Endothelial cell of umbilical vein (primary cell): ENCODE data around the gene C1QTNF8. TPM values are rescaled to one million over a fixed set of nuclear protein-coding genes. Genes with fewer than 3 reads are reported as not detected.

Source experiments
- BruUV-seq: library from RNA; stranded (reverse); fragments of 400-500 nt; replicated peaks from 2 replicates; lab custom pipeline; 2021; lab: Mats Ljungman, UMichigan
- CTCF ChIA-PET: fragments of 300-600, 350-600 bp; sonication (Branson Sonifier 250); formaldehyde crosslinking; loops from one replicate; lab custom pipeline; 2021; ENCODE audit warnings: antibody characterized with exemption, inconsistent platforms; lab: Charles Lee
- POLR2A ChIA-PET: fragments of 300-600, 350-600 bp; sonication (Branson Sonifier 250); formaldehyde crosslinking; loops from one replicate; lab custom pipeline; 2021; ENCODE audit warnings: antibody characterized with exemption, inconsistent platforms; lab: Charles Lee
- DNase-seq: peaks from one replicate; pipeline ENCODE4 v3.0.0-alpha.2; 2011; ENCODE audit warnings: low read depth, low spot score
- FAIRE-seq: peaks from 2 replicates; lab custom pipeline; 2011; peaks lifted over from hg19 to GRCh38; lab: Jason Lieb, UNC
- H2AFZ ChIP-seq: 2 replicates; pipeline ENCODE4 v1.6.0; 2012; ENCODE audit warnings: low read depth, low read length, control low read depth, inconsistent platforms
- H3K27ac ChIP-seq: 2 replicates; pipeline ENCODE4 v1.5.1; 2011; ENCODE audit warnings: low read depth, mild to moderate bottlenecking, control low read depth, low read length, moderate library complexity; ENCODE audit not compliant: insufficient read depth
- H3K27me3 ChIP-seq, 2 experiments: 2 replicates each; pipeline versions ENCODE4 v1.6.0 to v1.6.1; 2011; ENCODE audit warnings: low read length in 2 of 2, mixed read lengths in 1 of 2; ENCODE audit not compliant: control insufficient read depth in 2 of 2, insufficient read depth in 2 of 2
- H3K36me3 ChIP-seq, 2 experiments: 2 replicates in 1 of 2; 3 replicates in 1 of 2; pipeline ENCODE4 v1.5.1; 2011; ENCODE audit warnings: low read length in 2 of 2, mild to moderate bottlenecking in 1 of 2, moderate library complexity in 1 of 2; ENCODE audit not compliant: control insufficient read depth in 2 of 2, insufficient read depth in 2 of 2; ENCODE audit errors: extremely low read depth in 1 of 2
- H3K4me1 ChIP-seq: 3 replicates; pipeline ENCODE4 v1.5.1; 2011; ENCODE audit warnings: mild to moderate bottlenecking, low read length; ENCODE audit not compliant: control insufficient read depth, insufficient read depth; ENCODE audit errors: extremely low read depth
- H3K4me2 ChIP-seq: 2 replicates; pipeline ENCODE4 v1.6.1; 2011; ENCODE audit warnings: low read length, control low read depth, mixed read lengths; ENCODE audit not compliant: insufficient read depth
- H3K4me3 ChIP-seq, 3 experiments: fragments of 200-600 bp in 1 of 3; sonication (generic), shearing (Covaris generic) in 1 of 3; replicated peaks in 1 of 3; 2 replicates each; pipeline ENCODE4 v1.5.1; 2011 to 2016; ENCODE audit warnings: control low read depth in 3 of 3, low read length in 3 of 3, mild to moderate bottlenecking in 2 of 3, inconsistent platforms in 1 of 3, low read depth in 1 of 3, moderate library complexity in 1 of 3; ENCODE audit not compliant: insufficient read depth in 1 of 3
- H3K79me2 ChIP-seq: 2 replicates; pipeline ENCODE4 v1.6.0; 2012; ENCODE audit warnings: low read length, inconsistent platforms; ENCODE audit not compliant: control insufficient read depth, insufficient read depth
- H3K9ac ChIP-seq: replicated peaks from 2 replicates; pipeline ENCODE3; 2011; ENCODE audit warnings: low read length, control low read depth; ENCODE audit not compliant: insufficient read depth; ENCODE audit errors: extremely low read depth
- H3K9me1 ChIP-seq: replicated peaks from 3 replicates; pipeline ENCODE4 v1.6.0; 2011; ENCODE audit warnings: mild to moderate bottlenecking, low read length; ENCODE audit not compliant: control insufficient read depth, insufficient read depth; ENCODE audit errors: extremely low read depth
- H3K9me3 ChIP-seq: replicated peaks from 2 replicates; pipeline ENCODE4 v1.5.1; 2012; ENCODE audit warnings: low read length, inconsistent platforms; ENCODE audit not compliant: control insufficient read depth, insufficient read depth
- H4K20me1 ChIP-seq: replicated peaks from 2 replicates; pipeline ENCODE3; 2011; ENCODE audit warnings: mild to moderate bottlenecking, low read length; ENCODE audit not compliant: control insufficient read depth, insufficient read depth; ENCODE audit errors: extremely low read depth
- EZH2 ChIP-seq: IDR thresholded peaks from 2 replicates; pipeline ENCODE4 v1.6.1; 2012; ENCODE audit warnings: borderline replicate concordance, low read depth, mild to moderate bottlenecking, moderate library complexity, low read length, inconsistent platforms; ENCODE audit not compliant: severe bottlenecking
- FOS ChIP-seq: IDR thresholded peaks from 2 replicates; pipeline ENCODE4 v1.6.1; 2011; ENCODE audit warnings: mild to moderate bottlenecking, low read length, moderate library complexity, borderline replicate concordance; ENCODE audit not compliant: insufficient read depth
- GATA2 ChIP-seq: IDR thresholded peaks from 2 replicates; pipeline ENCODE4 v1.7.0; 2011; ENCODE audit warnings: low read depth, mild to moderate bottlenecking, moderate library complexity, mixed read lengths, low read length; ENCODE audit not compliant: insufficient read length, insufficient read depth
- JUN ChIP-seq: IDR thresholded peaks from 2 replicates; pipeline ENCODE4 v1.6.1; 2011; ENCODE audit warnings: borderline replicate concordance, low read depth; ENCODE audit not compliant: insufficient read length, insufficient read depth
- MAX ChIP-seq: IDR thresholded peaks from 2 replicates; pipeline ENCODE4 v1.6.1; 2011; ENCODE audit not compliant: insufficient read depth, insufficient read length
- MYC ChIP-seq: IDR thresholded peaks from one replicate; pipeline ENCODE4 v1.6.1; 2011; ENCODE audit warnings: mild to moderate bottlenecking, low read depth, low read length
- POLR2A ChIP-seq: IDR thresholded peaks from 2 replicates; pipeline ENCODE4 v1.6.1; 2012; ENCODE audit warnings: low read depth, mild to moderate bottlenecking, control low read depth, low read length
- POLR2AphosphoS5 ChIP-seq: IDR thresholded peaks from 2 replicates; pipeline ENCODE4 v1.6.1; 2012; ENCODE audit warnings: low read depth, mild to moderate bottlenecking, control low read depth, low read length, moderate library complexity; ENCODE audit not compliant: insufficient read depth
- dilution Hi-C: fragments of 300-500 bp; cut with MboI; formaldehyde crosslinking; loops from one replicate; pipeline ENCODE4 v1.15.0; 2019; ENCODE audit warnings: low sequenced_read_pairs; ENCODE audit not compliant: extremely low pct_ligation_motif_present
- intact Hi-C: fragments of 100-400 bp; cut with micrococcal nuclease; formaldehyde crosslinking; loops from one replicate; pipeline ENCODE4 v1.10.0; 2022
- polyA plus RNA-seq, 4 experiments: library from polyadenylated mRNA; depleted of rRNA in 3 of 4; stranded (reverse) in 3 of 4; unstranded in 1 of 4; fragments of >200 nt; gene quantifications; 2 replicates each; pipeline versions ENCODE4 v1.2.1 to v1.2.3, GENCODE V29; 2011 to 2012; ENCODE audit warnings: missing spikeins in 1 of 4
- total RNA-seq: library from RNA; stranded (reverse); gene quantifications from 2 replicates; pipeline ENCODE4 v1.2.3, GENCODE V29; 2021
- TF ChIP-seq, protein P1 (sequence below), 2 donors: IDR thresholded peaks; 1 replicate in 1 of 2; 2 replicates in 1 of 2; pipeline ENCODE4 v1.5.1; 2011; ENCODE audit warnings: low read length in 2 of 2, mild to moderate bottlenecking in 2 of 2, moderate library complexity in 2 of 2, control low read depth in 1 of 2, inconsistent platforms in 1 of 2, low read depth in 1 of 2; ENCODE audit not compliant: insufficient read depth in 1 of 2; ENCODE audit errors: extremely low read depth in 1 of 2

The C1QTNF8 gene
- total and polyA plus RNA-seq, 2 donors (not counting 3 experiments of a cell fraction or from before 2014, with no cell fraction given), result not detected

- TF ChIP-seq FOS, result no peak
- Histone ChIP-seq H3K9me3 (no peaks in the 10 kb centered on the region), H3K9me1 (no peaks in the 10 kb centered on the region), H4K20me1 (no peaks in the 10 kb centered on the region), H3K4me3 (no peak overlapping the region), H3K4me1 (no peaks in the 10 kb centered on the region), H3K79me2 (no peaks in the 10 kb centered on the region), H3K9ac (no peak overlapping the region), H3K27me3 (no peaks in the 10 kb centered on the region), H3K36me3 (no peaks in the 10 kb centered on the region), H3K4me2 (no peak overlapping the region), H3K27ac (no peak overlapping the region), H2AFZ (no peak overlapping the region)
- DNase-seq (no peak), FAIRE-seq (no peak)
- intact Hi-C loops, result no loop called here
- POLR2A ChIA-PET, result no interaction called here
- CTCF ChIA-PET, result no interaction called here
- dilution Hi-C loops, result no loop called here
- BruUV-seq, result no TSS peak
Observed at GRCh38 chr16:1050516-1050915, 45.5 kb downstream of the C1QTNF8 start.

DNA sequence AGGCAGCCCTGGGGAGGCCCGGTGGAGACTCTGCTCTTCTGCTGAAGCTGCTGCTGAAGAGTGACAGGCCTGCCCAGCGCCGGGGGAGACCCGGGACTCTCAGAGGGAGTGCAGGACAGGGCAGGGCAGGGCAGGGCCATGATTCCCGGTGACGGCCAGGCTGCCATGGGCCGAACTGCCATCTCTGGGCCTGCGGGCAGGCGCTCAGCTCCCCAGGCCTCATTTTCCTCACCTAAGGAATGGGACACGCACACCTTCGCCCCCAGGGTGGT, 46.1 kb downstream of the C1QTNF8 start:
- DNase-seq (no peak), FAIRE-seq (no peak)
- H3K79me2 ChIP-seq, result no peaks in the 10 kb centered on the region
- H4K20me1 ChIP-seq, result no peaks in the 10 kb centered on the region
- H3K36me3 ChIP-seq, result no peaks in the 10 kb centered on the region
- CTCF ChIA-PET, result no interaction called here
- no peak overlapping the region for H3K27ac ChIP-seq
- TF ChIP-seq POLR2AphosphoS5 (no peak), MAX (no peak), EZH2 (no peak), FOS (no peak), JUN (no peak), GATA2 (no peak), MYC (no peak), POLR2A (no peak)
- TF ChIP-seq, protein P1, sequence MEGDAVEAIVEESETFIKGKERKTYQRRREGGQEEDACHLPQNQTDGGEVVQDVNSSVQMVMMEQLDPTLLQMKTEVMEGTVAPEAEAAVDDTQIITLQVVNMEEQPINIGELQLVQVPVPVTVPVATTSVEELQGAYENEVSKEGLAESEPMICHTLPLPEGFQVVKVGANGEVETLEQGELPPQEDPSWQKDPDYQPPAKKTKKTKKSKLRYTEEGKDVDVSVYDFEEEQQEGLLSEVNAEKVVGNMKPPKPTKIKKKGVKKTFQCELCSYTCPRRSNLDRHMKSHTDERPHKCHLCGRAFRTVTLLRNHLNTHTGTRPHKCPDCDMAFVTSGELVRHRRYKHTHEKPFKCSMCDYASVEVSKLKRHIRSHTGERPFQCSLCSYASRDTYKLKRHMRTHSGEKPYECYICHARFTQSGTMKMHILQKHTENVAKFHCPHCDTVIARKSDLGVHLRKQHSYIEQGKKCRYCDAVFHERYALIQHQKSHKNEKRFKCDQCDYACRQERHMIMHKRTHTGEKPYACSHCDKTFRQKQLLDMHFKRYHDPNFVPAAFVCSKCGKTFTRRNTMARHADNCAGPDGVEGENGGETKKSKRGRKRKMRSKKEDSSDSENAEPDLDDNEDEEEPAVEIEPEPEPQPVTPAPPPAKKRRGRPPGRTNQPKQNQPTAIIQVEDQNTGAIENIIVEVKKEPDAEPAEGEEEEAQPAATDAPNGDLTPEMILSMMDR (IDR thresholded peaks at IDR 0.05; ENCODE audit: extremely low read depth in 1 of 2, insufficient read depth in 1 of 2, low read depth in 1 of 2, low read length in 2 of 2), result no peak
- H3K9me1 ChIP-seq, result no peaks in the 10 kb centered on the region
- BruUV-seq, result no TSS peak
- H3K27me3 ChIP-seq, result no peaks in the 10 kb centered on the region
- no peaks in the 10 kb centered on the region for H3K4me1 ChIP-seq
- intact Hi-C loops, result no loop called here
- H3K9me3 ChIP-seq, result no peaks in the 10 kb centered on the region
- dilution Hi-C loops, result no loop called here
- H3K4me2 ChIP-seq, result no peak overlapping the region
- H3K9ac ChIP-seq, result no peak overlapping the region
- POLR2A ChIA-PET, result no interaction called here
- H2AFZ ChIP-seq, result no peak overlapping the region
- H3K4me3 ChIP-seq, result no peak overlapping the region
